ENCODE results near the gene SFI1.
"Not testable (repeated sequence)": the region's sequence is repeated elsewhere in the genome, so short reads cannot be mapped to it uniquely, and the experiment has no call there.

The SFI1 gene

DNA sequence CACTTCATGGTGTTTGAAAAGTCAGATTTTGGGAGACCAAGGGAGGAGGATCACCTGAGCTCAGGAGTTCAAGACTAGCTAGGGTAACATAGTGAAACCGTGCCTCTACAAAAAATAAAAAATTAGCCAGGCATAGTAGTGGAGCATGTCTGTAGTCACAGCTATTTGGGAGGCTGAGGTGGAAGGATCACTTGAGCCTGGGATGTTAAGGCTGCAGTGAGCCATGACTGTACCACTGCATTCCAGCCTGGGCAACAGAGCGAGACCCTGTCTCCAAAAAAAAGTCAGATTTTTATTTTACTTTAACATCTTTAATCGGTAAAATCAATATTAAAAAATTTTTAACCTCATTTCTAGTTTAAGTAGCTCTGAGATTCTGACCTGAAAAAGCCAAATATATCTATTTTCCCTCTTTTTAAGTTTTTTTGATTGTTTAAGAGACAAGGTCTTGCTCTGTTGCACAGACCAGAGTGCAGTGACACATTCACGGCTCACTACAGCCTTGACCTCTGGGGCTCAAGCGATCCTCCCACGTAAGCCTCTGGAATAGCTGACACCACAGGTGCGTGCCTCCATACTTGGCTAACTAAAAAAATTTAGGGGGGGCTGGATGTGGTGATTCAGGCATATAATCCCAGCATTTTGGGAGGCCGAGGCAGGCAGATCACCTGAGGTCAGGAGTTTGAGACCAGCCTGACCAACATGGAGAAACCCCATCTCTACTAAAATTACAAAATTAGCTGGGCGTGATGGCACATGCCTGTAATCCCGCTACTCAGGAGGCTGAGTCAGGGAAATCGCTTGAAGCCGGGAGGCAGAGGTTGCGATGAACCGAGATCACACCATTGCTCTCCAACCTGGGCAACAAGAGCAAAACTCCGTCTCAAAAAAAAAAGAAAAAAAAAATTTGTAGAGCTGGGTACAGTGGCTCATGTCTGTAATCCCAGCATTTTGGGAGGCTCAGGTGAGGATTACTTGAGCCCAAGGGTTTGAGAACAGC lies 48.4 kb downstream of the SFI1 start:
- DNase-seq (ENCODE audit: low read depth in 3 of 3), result no peak

GRCh38 chr22:31550871-31551370 lies 54.6 kb downstream of the SFI1 start:
- no peak for DNase-seq (ENCODE audit: low read depth in 3 of 3)

DNA sequence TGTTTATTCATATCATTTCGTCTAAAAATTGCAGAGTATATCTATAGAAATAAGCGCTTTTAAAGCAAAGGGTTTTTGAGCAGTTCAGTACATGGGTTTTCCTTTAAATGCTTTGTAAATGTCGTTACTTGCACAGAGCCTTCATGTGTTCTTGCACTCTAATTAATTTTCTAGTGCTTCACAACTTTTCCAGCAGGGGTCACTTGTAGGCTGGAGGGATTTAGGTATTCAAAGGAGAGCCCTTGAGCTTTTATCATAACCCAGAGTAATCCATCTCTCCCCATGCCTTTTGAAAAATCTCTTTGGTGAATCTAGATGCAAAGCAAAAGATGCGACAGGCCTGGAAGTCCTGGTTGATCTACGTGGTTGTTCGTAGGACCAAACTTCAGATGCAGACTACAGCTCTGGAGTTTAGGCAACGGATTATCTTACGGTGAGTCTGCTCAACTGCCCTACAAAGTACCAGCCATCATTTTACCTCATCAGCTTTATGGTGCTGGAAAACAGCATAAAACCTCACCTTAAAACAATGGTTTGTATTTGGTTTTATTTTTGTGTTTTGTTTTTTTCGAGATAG lies 60.4 kb downstream of the SFI1 start:
- DNase-seq (ENCODE audit: low read depth in 3 of 3), result no peak

GRCh38 chr22:31558546-31558945 lies 62.2 kb downstream of the SFI1 start:
- DNase-seq (ENCODE audit: low read depth in 3 of 3), result not testable (repeated sequence)

DNA sequence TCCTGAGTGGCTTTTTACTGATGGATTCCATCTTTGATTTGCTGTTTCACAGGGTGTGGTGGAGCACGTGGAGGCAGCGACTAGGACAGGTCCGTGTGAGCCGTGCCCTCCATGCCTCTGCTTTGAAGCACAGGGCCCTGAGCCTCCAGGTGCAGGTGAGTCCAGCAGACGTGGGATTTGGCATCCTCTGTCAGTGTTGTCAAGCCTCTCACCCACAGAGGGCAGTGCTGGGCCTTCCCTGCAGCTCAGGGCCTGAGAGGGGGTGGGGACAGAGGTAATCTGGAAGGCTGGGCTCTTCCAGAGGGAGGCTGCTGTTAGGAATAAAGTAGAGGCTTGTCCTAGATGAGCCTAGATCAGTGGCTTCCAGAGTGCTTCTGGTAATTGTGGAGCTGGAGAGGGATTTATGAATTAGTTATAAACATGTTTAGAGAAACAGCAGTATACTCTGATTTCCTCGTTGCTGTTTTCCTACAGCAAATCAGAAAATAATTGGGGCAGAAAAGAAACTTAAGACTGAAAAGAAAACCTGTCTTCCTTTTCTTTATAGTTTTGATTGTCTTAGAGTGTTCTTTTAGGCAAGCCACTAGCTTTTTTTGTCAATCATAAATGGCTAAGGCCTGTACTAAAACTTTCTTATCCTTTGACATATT lies 65.0 kb downstream of the SFI1 start:
- DNase-seq (ENCODE audit: low read depth in 3 of 3), result peak; percentile 17 to 50 (median 22)

- DNase-seq (ENCODE audit: low read depth in 3 of 3), result no peak
These were observed 65.6 kb downstream of the SFI1 start for GRCh38 chr22:31561970-31562369.

DNA sequence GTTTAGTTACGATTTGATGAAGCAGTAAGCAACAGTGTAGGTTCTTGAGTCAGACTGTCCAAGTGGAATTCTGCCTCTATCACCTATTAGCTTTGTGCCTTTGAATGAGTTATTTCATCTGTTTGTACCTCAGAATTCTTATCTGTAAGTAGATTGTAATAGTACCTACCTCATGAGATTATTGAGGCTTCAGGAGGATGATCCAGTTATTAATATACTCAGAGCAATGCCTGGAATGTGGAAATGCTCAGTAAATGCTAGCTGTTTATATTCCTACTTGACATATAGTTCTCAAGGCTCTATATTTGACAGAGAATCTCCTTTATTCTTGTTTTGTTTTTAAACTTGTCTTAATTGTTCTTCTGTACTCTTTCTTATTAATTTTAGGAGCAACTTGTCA lies 70.1 kb downstream of the SFI1 start:
- DNase-seq (ENCODE audit: low read depth in 3 of 3), result no peak

GRCh38 chr22:31567196-31567595 lies 70.9 kb downstream of the SFI1 start:
- no peak for DNase-seq (ENCODE audit: low read depth in 3 of 3)

GRCh38 chr22:31567702-31568101 lies 71.4 kb downstream of the SFI1 start:
- DNase-seq (ENCODE audit: low read depth in 3 of 3), result no peak

DNA sequence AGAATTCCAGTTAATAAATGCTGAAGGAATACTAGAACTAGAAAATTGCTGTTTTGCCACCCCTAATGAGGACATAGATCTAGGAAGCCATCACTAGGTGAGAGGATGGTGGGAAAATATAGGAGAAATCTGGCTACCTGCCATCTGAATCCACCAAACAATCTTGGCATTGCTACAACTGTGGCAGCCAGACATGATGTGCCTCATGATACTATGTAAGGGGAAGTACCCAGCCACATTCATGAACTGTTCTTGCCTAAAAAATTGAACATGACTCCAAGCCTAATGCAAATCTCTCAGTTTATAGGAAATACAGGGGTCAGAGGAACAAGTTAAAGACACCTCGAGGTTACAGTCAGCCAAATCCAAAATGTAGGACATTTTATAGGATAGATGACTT lies 72.8 kb downstream of the SFI1 start:
- DNase-seq (ENCODE audit: low read depth in 3 of 3), result no peak

DNA sequence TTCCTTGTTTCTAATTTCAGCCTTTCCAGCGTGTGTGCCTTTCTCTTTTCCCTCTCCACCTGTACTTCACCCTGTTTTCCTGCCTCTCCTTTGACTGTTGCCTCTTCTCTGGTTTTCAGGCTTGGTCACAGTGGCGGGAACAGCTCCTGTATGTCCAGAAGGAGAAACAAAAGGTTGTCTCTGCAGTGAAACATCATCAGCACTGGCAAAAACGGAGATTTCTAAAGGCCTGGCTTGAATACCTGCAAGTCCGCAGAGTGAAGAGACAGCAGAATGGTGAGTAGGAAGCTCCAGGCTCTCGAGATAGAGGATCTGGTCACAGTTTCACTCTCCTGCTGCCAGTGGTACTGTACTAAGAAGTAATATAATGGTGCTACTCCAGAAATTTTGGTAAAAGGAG lies 76.6 kb downstream of the SFI1 start:
- no peak for DNase-seq (ENCODE audit: low read depth in 3 of 3)

DNA sequence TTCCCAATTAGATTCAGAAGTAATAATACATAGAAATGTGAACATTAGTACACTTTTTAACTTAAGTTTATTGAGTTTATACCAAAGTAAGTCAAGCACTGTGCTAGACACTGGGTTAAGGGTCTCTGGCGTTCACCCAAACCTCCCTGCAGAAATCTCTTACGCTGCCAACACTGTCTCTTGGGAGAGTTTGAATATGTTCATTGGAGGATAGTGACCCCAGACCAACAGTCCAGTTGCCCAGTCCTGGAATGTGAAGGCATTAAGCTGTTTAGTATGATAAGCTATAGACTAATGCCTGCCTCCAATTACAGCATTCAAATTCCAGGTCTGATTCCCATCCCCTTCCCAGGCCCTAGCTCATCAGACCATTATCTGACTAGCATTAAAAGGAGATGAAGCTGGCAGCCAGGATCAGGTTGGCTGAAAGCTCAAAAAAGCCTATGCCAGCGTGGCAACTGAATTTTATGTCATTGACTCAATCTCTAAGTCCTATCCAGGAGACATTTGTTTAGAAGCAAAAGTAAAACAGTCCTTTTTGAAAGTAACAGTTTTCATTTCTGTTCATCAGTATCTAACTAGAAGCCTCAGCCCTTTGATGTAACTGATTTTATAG lies 77.8 kb downstream of the SFI1 start:
- DNase-seq (ENCODE audit: low read depth in 3 of 3), result no peak

GRCh38 chr22:31575190-31575589 lies 78.9 kb downstream of the SFI1 start:
- DNase-seq (ENCODE audit: low read depth in 3 of 3), result no peak

DNA sequence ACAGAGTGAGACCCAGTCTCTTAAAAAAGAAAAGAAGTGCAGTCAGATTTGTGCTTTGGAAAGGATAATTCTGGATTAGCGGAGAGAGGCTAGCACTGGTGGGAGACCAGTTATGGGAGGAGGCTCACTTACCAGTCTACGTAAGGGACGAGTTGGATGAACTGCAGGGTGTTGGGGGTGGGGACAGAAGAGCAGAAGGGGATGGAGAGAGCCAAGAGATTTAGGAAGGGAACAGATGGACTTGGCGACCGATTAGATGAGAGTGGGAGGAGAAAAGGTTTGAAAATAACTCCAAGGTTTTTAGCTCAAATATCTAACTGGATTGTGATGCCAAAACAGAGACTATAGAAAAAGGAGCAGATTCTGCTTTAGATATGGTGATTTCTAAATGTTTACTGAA lies 81.4 kb downstream of the SFI1 start:
- DNase-seq (ENCODE audit: low read depth in 3 of 3), result no peak

DNA sequence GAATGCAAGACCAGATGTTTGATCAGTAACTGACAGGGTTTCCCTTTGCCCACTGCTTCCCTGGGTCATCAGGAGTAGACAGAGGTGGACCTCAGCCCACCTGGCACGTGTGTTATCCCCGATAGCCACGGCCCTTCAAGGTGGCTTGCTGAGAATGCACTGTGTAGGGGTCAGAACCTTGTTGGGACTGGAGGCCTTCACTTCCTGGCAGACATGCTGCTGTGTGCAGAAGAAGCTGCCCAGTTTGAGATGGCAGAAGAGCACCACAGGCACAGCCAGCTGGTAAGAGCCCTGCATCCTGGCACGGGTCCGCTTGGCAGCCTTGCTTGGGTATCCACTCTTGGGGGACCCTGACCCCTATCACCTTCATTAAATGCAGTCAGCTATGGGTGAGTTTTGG lies 81.8 kb downstream of the SFI1 start:
- no peak for DNase-seq (ENCODE audit: low read depth in 3 of 3)

DNA sequence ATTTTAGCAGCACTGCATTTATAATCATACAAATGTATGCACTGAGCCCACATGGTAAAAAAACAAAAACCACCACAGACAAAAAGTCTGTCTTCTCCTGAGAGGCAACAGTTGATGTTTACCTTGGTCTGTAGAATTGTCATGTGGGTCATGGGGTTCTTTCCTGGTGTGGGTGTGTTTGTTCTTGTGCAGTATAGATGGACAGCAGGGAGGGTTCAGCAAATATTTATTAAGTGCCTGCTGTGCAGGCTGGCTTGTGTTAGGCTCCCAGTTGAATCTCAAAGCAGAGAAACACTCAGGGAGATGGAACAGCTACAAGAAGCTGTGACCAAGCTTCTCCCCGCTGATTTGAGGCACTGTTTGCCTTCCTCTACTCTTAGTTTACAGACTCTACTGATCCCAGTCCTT lies 83.5 kb downstream of the SFI1 start:
- no peak for DNase-seq (ENCODE audit: low read depth in 3 of 3)

GRCh38 chr22:31583861-31584485 lies 87.6 kb downstream of the SFI1 start:
- DNase-seq (ENCODE audit: low read depth in 3 of 3), result no peak

GRCh38 chr22:31584804-31585160 lies 88.4 kb downstream of the SFI1 start:
- no peak for DNase-seq (ENCODE audit: low read depth in 3 of 3)

GRCh38 chr22:31585161-31585859 lies 89.0 kb downstream of the SFI1 start:
- peak in 2 of 3 donors; percentile 6 to 8 for DNase-seq (ENCODE audit: low read depth in 3 of 3)

GRCh38 chr22:31586137-31586920 lies 90.0 kb downstream of the SFI1 start:
- DNase-seq (ENCODE audit: low read depth in 3 of 3), result no peak
